Measurements from ENCODE around the gene IGSF21. TPM values are rescaled to one million over a fixed set of nuclear protein-coding genes. Genes with fewer than 3 reads are reported as not detected.

The IGSF21 gene
- total RNA-seq, 4 donors from 2014 or later: 0.68 to 3.5 (median 1.3) TPM

- H3K27me3 ChIP-seq: peaks cover 21% of the 10 kb centered on the region
- H3K36me3 ChIP-seq: no peaks in the 10 kb centered on the region
- H3K9me3 ChIP-seq: peaks cover 6% of the 10 kb centered on the region
- WGBS: 50% methylated on average over 3 of the region's 3 CpGs
- H3K4me3 ChIP-seq: no peak overlapping the region
- peaks cover 10% of the 10 kb centered on the region for H3K4me1 ChIP-seq
- TF ChIP-seq POLR2AphosphoS5 (IDR thresholded peaks at IDR 0.05) (no peak), CTCF (IDR thresholded peaks at IDR 0.05) (no peak), POLR2A (IDR thresholded peaks at IDR 0.05) (no peak), EP300 (IDR thresholded peaks at IDR 0.05) (no peak)
- no peak overlapping the region for H3K27ac ChIP-seq
- no peak for DNase-seq (ENCODE audit: low spot score in 2 of 2)
Observed at GRCh38 chr1:18401921-18402320, 294.3 kb downstream of the IGSF21 start.

- Histone ChIP-seq H3K36me3 (no peaks in the 10 kb centered on the region), H3K4me1 (peaks cover 10% of the 10 kb centered on the region), H3K9me3 (peaks cover 6% of the 10 kb centered on the region), H3K27ac (no peak overlapping the region), H3K4me3 (no peak overlapping the region), H3K27me3 (peaks cover 36% of the 10 kb centered on the region)
- WGBS: 58% methylated on average over 2 of the region's 3 CpGs
- TF ChIP-seq POLR2A (IDR thresholded peaks at IDR 0.05) (no peak), CTCF (IDR thresholded peaks at IDR 0.05) (no peak), EP300 (IDR thresholded peaks at IDR 0.05) (no peak), POLR2AphosphoS5 (IDR thresholded peaks at IDR 0.05) (no peak)
- DNase-seq (ENCODE audit: low spot score in 2 of 2): no peak
Observed at GRCh38 chr1:18404460-18404859, 296.9 kb downstream of the IGSF21 start.

GRCh38 chr1:18407166-18408045 is 299.8 kb downstream of the IGSF21 start:
- 72% methylated on average over 18 of the region's 26 CpGs for WGBS
- TF ChIP-seq POLR2AphosphoS5 (IDR thresholded peaks at IDR 0.05) (no peak), POLR2A (IDR thresholded peaks at IDR 0.05) (no peak), CTCF (IDR thresholded peaks at IDR 0.05) (no peak), EP300 (IDR thresholded peaks at IDR 0.05) (no peak)
- Histone ChIP-seq H3K9me3 (peaks cover 14% of the 10 kb centered on the region), H3K27ac (no peak overlapping the region), H3K27me3 (peaks cover 34% of the 10 kb centered on the region), H3K4me1 (no peaks in the 10 kb centered on the region), H3K4me3 (no peak overlapping the region), H3K36me3 (no peaks in the 10 kb centered on the region)
- no peak for DNase-seq (ENCODE audit: low spot score in 2 of 2)

- no peak for DNase-seq (ENCODE audit: low spot score in 2 of 2)
- Histone ChIP-seq H3K4me3 (no peak overlapping the region), H3K9me3 (peaks cover 14% of the 10 kb centered on the region), H3K4me1 (no peaks in the 10 kb centered on the region), H3K27me3 (peaks cover 38% of the 10 kb centered on the region), H3K27ac (no peak overlapping the region), H3K36me3 (no peaks in the 10 kb centered on the region)
- WGBS: 52% methylated on average over 12 of the region's 12 CpGs
- TF ChIP-seq POLR2A (IDR thresholded peaks at IDR 0.05) (no peak), EP300 (IDR thresholded peaks at IDR 0.05) (no peak), POLR2AphosphoS5 (IDR thresholded peaks at IDR 0.05) (no peak), CTCF (IDR thresholded peaks at IDR 0.05) (no peak)
Observed at GRCh38 chr1:18408656-18409370, 301.2 kb downstream of the IGSF21 start.

Measured in suprapubic skin (tissue), 4 donors.